A549 (cell line): ENCODE data around the gene GNG10. TPM values are rescaled to one million over a fixed set of nuclear protein-coding genes. Genes with fewer than 3 reads are reported as not detected.

Source experiments
- ATAC-seq, 2 experiments: fragments of 200-7000 bp in 1 of 2; fragments of >200 bp in 1 of 2; cut with Nextera tagmentation in 1 of 2; cut with Tn5 transposase in 1 of 2; 3 replicates each; pipeline versions ENCODE4 v1.8.0 to v1.9.1; 2018 to 2020; ENCODE audit warnings: mild to moderate bottlenecking in 1 of 2, moderate library complexity in 1 of 2
- CTCF ChIA-PET: fragments of 300-600 bp; sonication (Branson Sonifier 250); formaldehyde crosslinking; extraction: SDS; loops from one replicate; lab custom pipeline; 2021; ENCODE audit warnings: antibody characterized with exemption, inconsistent platforms; lab: Yijun Ruan, JAX
- POLR2A ChIA-PET: fragments of 350-600 bp; formaldehyde crosslinking; extraction: SDS; loops from one replicate; lab custom pipeline; 2021; ENCODE audit warnings: antibody characterized with exemption, inconsistent platforms; lab: Yijun Ruan, JAX
- DNase-seq, 2 experiments: peaks; one replicate each; pipeline versions ENCODE4 v3.0.0 to v3.0.0-alpha.2; 2011 to 2016; ENCODE audit warnings: low read depth in 1 of 2, low spot score in 1 of 2
- FAIRE-seq: peaks from 2 replicates; lab custom pipeline; 2011; peaks lifted over from hg19 to GRCh38; lab: Jason Lieb, UNC
- H3K27ac ChIP-seq, 2 experiments: fragments of >200 bp; sonication (Bioruptor Twin); formaldehyde crosslinking; 3 replicates each; pipeline ENCODE4 v1.5.1; 2016 to 2017
- H3K4me1 ChIP-seq: fragments of >200 bp; sonication (Bioruptor Twin); formaldehyde crosslinking; 3 replicates; pipeline ENCODE4 v1.6.1; 2016
- H3K4me2 ChIP-seq: fragments of >200 bp; sonication (Bioruptor Twin); formaldehyde crosslinking; 3 replicates; pipeline ENCODE4 v1.6.1; 2016
- H3K4me3 ChIP-seq: fragments of >200 bp; sonication (Bioruptor Twin); formaldehyde crosslinking; 3 replicates; pipeline ENCODE4 v1.5.1; 2016
- H3K9me3 ChIP-seq: fragments of >200 bp; sonication (Bioruptor Twin); formaldehyde crosslinking; 3 replicates; pipeline ENCODE4 v1.6.1; 2016
- CEBPB ChIP-seq, 2 experiments: fragments of >200 bp in 1 of 2; sonication (Bioruptor Twin) in 1 of 2; formaldehyde crosslinking in 1 of 2; IDR thresholded peaks; 2 replicates each; pipeline ENCODE4 v1.6.1; 2012 to 2016
- CHD4 ChIP-seq: fragments of 200-600 bp; sonication (generic); IDR thresholded peaks from 2 replicates; pipeline ENCODE4 v1.6.1; 2016; ENCODE audit warnings: antibody characterized with exemption, mild to moderate bottlenecking, borderline replicate concordance
- CTCF ChIP-seq: fragments of >200 bp; sonication (Bioruptor Twin); formaldehyde crosslinking; IDR thresholded peaks from 3 replicates; pipeline ENCODE4 v1.5.1; 2016
- GATA3 ChIP-seq: IDR thresholded peaks from 2 replicates; pipeline ENCODE4 v1.6.1; 2012; ENCODE audit warnings: borderline replicate concordance
- HDAC2 ChIP-seq: fragments of 200-600 bp; sonication (generic); IDR thresholded peaks from 2 replicates; pipeline ENCODE4 v1.6.1; 2016
- HES2 ChIP-seq: fragments of >200 bp; sonication (Bioruptor Twin); formaldehyde crosslinking; IDR thresholded peaks from 2 replicates; pipeline ENCODE4 v1.6.1; 2016
- HEYL ChIP-seq: fragments of 250-450 bp; sonication (Bioruptor Pico); IDR thresholded peaks from 2 replicates; pipeline ENCODE4 v1.8.0; 2021; ENCODE audit warnings: mild to moderate bottlenecking, moderate library complexity
- JUN ChIP-seq, 2 experiments: fragments of >200 bp; sonication (Bioruptor Twin); formaldehyde crosslinking; IDR thresholded peaks; 2 replicates in 1 of 2; 3 replicates in 1 of 2; pipeline ENCODE4 v1.6.1; 2016 to 2017
- KDM1A ChIP-seq: fragments of 200-600 bp; sonication (generic); IDR thresholded peaks from 2 replicates; pipeline ENCODE4 v1.6.1; 2016; ENCODE audit warnings: low read depth, mild to moderate bottlenecking
- KDM5A ChIP-seq: fragments of 200-600 bp; sonication (generic); IDR thresholded peaks from 2 replicates; pipeline ENCODE4 v1.6.1; 2016; ENCODE audit warnings: antibody characterized with exemption, mild to moderate bottlenecking
- MAZ ChIP-seq: fragments of 150-350 bp; IDR thresholded peaks from 2 replicates; pipeline ENCODE4 v1.6.1; 2014; ENCODE audit warnings: antibody characterized with exemption, low read depth, low read length, borderline replicate concordance
- MYC ChIP-seq: IDR thresholded peaks from 2 replicates; pipeline ENCODE4 v1.6.1; 2012; ENCODE audit warnings: mild to moderate bottlenecking, inconsistent platforms, low read length, improper control_type of control experiment, borderline replicate concordance
- NPAS2 ChIP-seq: fragments of 250-450 bp; sonication (Bioruptor Pico); IDR thresholded peaks from 2 replicates; pipeline ENCODE4 v1.8.0; 2022; ENCODE audit warnings: mild to moderate bottlenecking, moderate library complexity, borderline replicate concordance
- NR3C1 ChIP-seq: fragments of >200 bp; sonication (Bioruptor Twin); formaldehyde crosslinking; IDR thresholded peaks from 3 replicates; pipeline ENCODE4 v1.6.1; 2017
- PHF8 ChIP-seq: fragments of 200-600 bp; sonication (generic); IDR thresholded peaks from 2 replicates; pipeline ENCODE4 v1.6.1; 2016; ENCODE audit warnings: low read depth, mild to moderate bottlenecking, antibody characterized with exemption, moderate library complexity, borderline replicate concordance
- RFX5 ChIP-seq: fragments of 450-650 bp; IDR thresholded peaks from 2 replicates; pipeline ENCODE4 v1.7.1; 2014; ENCODE audit warnings: antibody characterized with exemption, mild to moderate bottlenecking, moderate library complexity
- RNF2 ChIP-seq: fragments of 200-600 bp; sonication (generic); IDR thresholded peaks from 2 replicates; pipeline ENCODE4 v1.6.1; 2016; ENCODE audit warnings: low read depth, mild to moderate bottlenecking, antibody characterized with exemption, moderate library complexity, borderline replicate concordance
- SREBF2 ChIP-seq: fragments of 450-650 bp; IDR thresholded peaks from 2 replicates; pipeline ENCODE4 v1.6.1; 2014; ENCODE audit warnings: mild to moderate bottlenecking, moderate library complexity
- ZNF302 ChIP-seq: fragments of 250-450 bp; sonication (Bioruptor Pico); IDR thresholded peaks from 2 replicates; pipeline ENCODE4 v1.9.0; 2021; ENCODE audit warnings: inconsistent platforms, mild to moderate bottlenecking, moderate library complexity
- WGBS: methylation state at CpG from one replicate; pipeline ENCODE4 v1.1.6; 2017; ENCODE audit errors: missing lambda C conversion rate; 5-methylcytosine and 5-hydroxymethylcytosine counted together
- polyA plus RNA-seq, 4 experiments: library from polyadenylated mRNA; depleted of rRNA in 3 of 4; stranded (reverse); fragments of >200 nt; fragmentation: RNase III in 1 of 4; extraction: RNeasy Plus Mini Kit Qiagen cat#74134 plus additional on column Dnase treatment in 1 of 4; gene quantifications; 2 replicates in 3 of 4; 3 replicates in 1 of 4; pipeline ENCODE4 v1.2.3, GENCODE V29; 2011 to 2017
- TF ChIP-seq, protein P1 (sequence below): fragments of 250-450 bp; sonication (Bioruptor Pico); IDR thresholded peaks from 2 replicates; pipeline ENCODE4 v1.5.0; 2021; ENCODE audit warnings: mild to moderate bottlenecking, moderate library complexity, borderline replicate concordance
- TF ChIP-seq, protein P2 (sequence below): IDR thresholded peaks from 2 replicates; pipeline ENCODE4 v1.6.1; 2012
- TF ChIP-seq, protein P3 (sequence below): IDR thresholded peaks from 2 replicates; pipeline ENCODE4 v1.6.1; 2012
- TF ChIP-seq, protein P4 (sequence below): fragments of >200 bp; sonication (Bioruptor Twin); formaldehyde crosslinking; IDR thresholded peaks from 3 replicates; pipeline ENCODE4 v1.6.1; 2016
- TF ChIP-seq, protein P5 (sequence below): IDR thresholded peaks from 2 replicates; pipeline ENCODE4 v1.6.1; 2012; ENCODE audit warnings: low read depth, borderline replicate concordance
- TF ChIP-seq, protein P6 (sequence below): fragments of 200-600 bp; sonication (generic); IDR thresholded peaks from 2 replicates; pipeline ENCODE4 v1.6.1; 2016; ENCODE audit warnings: antibody characterized with exemption, mild to moderate bottlenecking, moderate library complexity

The GNG10 gene
- polyA plus RNA-seq, 2 of the 4 experiments (the other 2 are of a cell fraction), result 70.8 to 102 TPM

DNA sequence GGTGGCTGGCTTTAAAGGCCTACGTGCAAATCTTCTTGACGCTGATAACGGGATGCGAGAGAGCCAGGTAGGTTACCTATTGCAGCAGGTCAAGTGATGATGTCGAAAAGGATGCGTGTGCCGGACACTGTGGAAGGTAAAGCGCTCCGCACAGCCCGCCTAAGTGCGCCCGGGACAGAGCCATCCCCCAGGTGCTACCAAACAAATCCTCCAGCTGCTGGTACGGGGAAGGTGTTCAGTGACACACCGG lies 30.5 kb upstream of the GNG10 start:
- TF ChIP-seq, protein P1, sequence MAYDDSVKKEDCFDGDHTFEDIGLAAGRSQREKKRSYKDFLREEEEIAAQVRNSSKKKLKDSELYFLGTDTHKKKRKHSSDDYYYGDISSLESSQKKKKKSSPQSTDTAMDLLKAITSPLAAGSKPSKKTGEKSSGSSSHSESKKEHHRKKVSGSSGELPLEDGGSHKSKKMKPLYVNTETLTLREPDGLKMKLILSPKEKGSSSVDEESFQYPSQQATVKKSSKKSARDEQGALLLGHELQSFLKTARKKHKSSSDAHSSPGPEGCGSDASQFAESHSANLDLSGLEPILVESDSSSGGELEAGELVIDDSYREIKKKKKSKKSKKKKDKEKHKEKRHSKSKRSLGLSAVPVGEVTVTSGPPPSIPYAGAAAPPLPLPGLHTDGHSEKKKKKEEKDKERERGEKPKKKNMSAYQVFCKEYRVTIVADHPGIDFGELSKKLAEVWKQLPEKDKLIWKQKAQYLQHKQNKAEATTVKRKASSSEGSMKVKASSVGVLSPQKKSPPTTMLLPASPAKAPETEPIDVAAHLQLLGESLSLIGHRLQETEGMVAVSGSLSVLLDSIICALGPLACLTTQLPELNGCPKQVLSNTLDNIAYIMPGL, result no peak
- TF ChIP-seq KDM1A (no peak), MYC (peak; percentile 41; the same call in 1 of the 2 replicates), PHF8 (no peak), HDAC2 (no peak), JUN (IDR thresholded peaks at IDR 0.05) (peak in 1 of 2 experiments; percentile 68; a peak in 2 of 5 replicates), CTCF (no peak), ZNF302 (no peak), RNF2 (no peak), SREBF2 (no peak), NPAS2 (CRISPR knock-in tag) (no peak), CHD4 (no peak), GATA3 (peak; percentile 20; the same call in 1 of the 2 replicates), CEBPB (IDR thresholded peaks at IDR 0.05) (0 out of 4 replicates have a peak, but pooled peaks of 1 of the 2 experiments have one; percentile 13), HEYL (CRISPR knock-in tag) (no peak), RFX5 (no peak), NR3C1 (no peak), KDM5A (no peak), HES2 (no peak), MAZ (0 out of 2 replicates have a peak, but pooled peaks have one; percentile 67)
- TF ChIP-seq, protein P2, sequence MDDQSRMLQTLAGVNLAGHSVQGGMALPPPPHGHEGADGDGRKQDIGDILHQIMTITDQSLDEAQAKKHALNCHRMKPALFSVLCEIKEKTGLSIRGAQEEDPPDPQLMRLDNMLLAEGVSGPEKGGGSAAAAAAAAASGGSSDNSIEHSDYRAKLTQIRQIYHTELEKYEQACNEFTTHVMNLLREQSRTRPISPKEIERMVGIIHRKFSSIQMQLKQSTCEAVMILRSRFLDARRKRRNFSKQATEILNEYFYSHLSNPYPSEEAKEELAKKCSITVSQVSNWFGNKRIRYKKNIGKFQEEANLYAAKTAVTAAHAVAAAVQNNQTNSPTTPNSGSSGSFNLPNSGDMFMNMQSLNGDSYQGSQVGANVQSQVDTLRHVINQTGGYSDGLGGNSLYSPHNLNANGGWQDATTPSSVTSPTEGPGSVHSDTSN, result 0 out of 2 replicates have a peak, but pooled peaks have one; percentile 39
- TF ChIP-seq, protein P3, sequence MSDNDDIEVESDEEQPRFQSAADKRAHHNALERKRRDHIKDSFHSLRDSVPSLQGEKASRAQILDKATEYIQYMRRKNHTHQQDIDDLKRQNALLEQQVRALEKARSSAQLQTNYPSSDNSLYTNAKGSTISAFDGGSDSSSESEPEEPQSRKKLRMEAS, result peak; percentile 84
- TF ChIP-seq, protein P4, sequence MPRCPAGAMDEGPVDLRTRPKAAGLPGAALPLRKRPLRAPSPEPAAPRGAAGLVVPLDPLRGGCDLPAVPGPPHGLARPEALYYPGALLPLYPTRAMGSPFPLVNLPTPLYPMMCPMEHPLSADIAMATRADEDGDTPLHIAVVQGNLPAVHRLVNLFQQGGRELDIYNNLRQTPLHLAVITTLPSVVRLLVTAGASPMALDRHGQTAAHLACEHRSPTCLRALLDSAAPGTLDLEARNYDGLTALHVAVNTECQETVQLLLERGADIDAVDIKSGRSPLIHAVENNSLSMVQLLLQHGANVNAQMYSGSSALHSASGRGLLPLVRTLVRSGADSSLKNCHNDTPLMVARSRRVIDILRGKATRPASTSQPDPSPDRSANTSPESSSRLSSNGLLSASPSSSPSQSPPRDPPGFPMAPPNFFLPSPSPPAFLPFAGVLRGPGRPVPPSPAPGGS, result no peak
- TF ChIP-seq, protein P5, sequence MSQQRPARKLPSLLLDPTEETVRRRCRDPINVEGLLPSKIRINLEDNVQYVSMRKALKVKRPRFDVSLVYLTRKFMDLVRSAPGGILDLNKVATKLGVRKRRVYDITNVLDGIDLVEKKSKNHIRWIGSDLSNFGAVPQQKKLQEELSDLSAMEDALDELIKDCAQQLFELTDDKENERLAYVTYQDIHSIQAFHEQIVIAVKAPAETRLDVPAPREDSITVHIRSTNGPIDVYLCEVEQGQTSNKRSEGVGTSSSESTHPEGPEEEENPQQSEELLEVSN, result peak; percentile 71; the same call in 1 of the 2 replicates
- TF ChIP-seq, protein P6, sequence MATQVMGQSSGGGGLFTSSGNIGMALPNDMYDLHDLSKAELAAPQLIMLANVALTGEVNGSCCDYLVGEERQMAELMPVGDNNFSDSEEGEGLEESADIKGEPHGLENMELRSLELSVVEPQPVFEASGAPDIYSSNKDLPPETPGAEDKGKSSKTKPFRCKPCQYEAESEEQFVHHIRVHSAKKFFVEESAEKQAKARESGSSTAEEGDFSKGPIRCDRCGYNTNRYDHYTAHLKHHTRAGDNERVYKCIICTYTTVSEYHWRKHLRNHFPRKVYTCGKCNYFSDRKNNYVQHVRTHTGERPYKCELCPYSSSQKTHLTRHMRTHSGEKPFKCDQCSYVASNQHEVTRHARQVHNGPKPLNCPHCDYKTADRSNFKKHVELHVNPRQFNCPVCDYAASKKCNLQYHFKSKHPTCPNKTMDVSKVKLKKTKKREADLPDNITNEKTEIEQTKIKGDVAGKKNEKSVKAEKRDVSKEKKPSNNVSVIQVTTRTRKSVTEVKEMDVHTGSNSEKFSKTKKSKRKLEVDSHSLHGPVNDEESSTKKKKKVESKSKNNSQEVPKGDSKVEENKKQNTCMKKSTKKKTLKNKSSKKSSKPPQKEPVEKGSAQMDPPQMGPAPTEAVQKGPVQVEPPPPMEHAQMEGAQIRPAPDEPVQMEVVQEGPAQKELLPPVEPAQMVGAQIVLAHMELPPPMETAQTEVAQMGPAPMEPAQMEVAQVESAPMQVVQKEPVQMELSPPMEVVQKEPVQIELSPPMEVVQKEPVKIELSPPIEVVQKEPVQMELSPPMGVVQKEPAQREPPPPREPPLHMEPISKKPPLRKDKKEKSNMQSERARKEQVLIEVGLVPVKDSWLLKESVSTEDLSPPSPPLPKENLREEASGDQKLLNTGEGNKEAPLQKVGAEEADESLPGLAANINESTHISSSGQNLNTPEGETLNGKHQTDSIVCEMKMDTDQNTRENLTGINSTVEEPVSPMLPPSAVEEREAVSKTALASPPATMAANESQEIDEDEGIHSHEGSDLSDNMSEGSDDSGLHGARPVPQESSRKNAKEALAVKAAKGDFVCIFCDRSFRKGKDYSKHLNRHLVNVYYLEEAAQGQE, result no peak
- FAIRE-seq (no peak), DNase-seq (no peak), ATAC-seq (no peak)
- POLR2A ChIA-PET, result interaction anchor here (0.6 to 3.4 kb wide), 28 partner anchors 8 to 748 kb away, joined by 3 to 37 read pairs (median 4); partner anchors contain the start of genes GNG10, HSDL2, PTGR1 and UGCG
- CTCF ChIA-PET, result interaction anchor here (1.0 to 1.8 kb wide), 3 partner anchors 15 to 33 kb away, joined by 3 to 6 read pairs (median 3); no protein-coding TSS in a partner anchor
- WGBS, result 0% methylated on average over 13 of the region's 14 CpGs
- Histone ChIP-seq H3K4me2 (peak overlapping the region; percentile 89), H3K4me3 (peak overlapping the region; percentile 85), H3K9me3 (no peaks in the 10 kb centered on the region), H3K4me1 (peaks cover 43% of the 10 kb centered on the region; the same call in 2 of the 3 replicates), H3K27ac (peak overlapping the region; percentile 79 to 96)
